Stimulated activated CD8-positive, alpha-beta memory T cell treated with anti-CD3 and anti-CD28 coated beads, Interleukin-7, amount 100 ng/mL, for 48 hours (primary cell): ENCODE data around the gene TP53BP1.
A peak's percentile ranks its signal among the peaks of the same experiment; 100 is the strongest.
"Not testable (repeated sequence)": the region's sequence is repeated elsewhere in the genome, so short reads cannot be mapped to it uniquely, and the experiment has no call there.

Experiments
- DNase-seq, 2 donors: peaks; one replicate each; pipeline ENCODE4 v3.0.0-alpha.2; 2020; ENCODE audit warnings: low read depth in 1 of 2; ENCODE audit errors: extremely low read depth in 1 of 2

The TP53BP1 gene

GRCh38 chr15:43492673-43493601 lies at the start of gene TP53BP1:
Gene TP53BP1, minus strand, starts transcription at chr15:43493156. Its CDS starts 113 bp downstream, at chr15:43493043.
- DNase-seq, result peak; percentile 79 to 97

GRCh38 chr15:43541785-43542184 lies 48.8 kb upstream of the TP53BP1 start:
- no peak for DNase-seq

- DNase-seq, result no peak
Measured at GRCh38 chr15:43538091-43538490, 45.1 kb upstream of the TP53BP1 start.

GRCh38 chr15:43534897-43535296 lies 41.9 kb upstream of the TP53BP1 start:
- DNase-seq, result no peak

GRCh38 chr15:43532826-43533225 lies 39.9 kb upstream of the TP53BP1 start:
- not testable (repeated sequence) for DNase-seq

GRCh38 chr15:43531018-43531670 lies 38.2 kb upstream of the TP53BP1 start:
- DNase-seq, result no peak

GRCh38 chr15:43529587-43530345 lies 36.8 kb upstream of the TP53BP1 start:
- no peak for DNase-seq

GRCh38 chr15:43529141-43529540 lies 36.2 kb upstream of the TP53BP1 start:
- no peak for DNase-seq

- DNase-seq, result no peak
Measured at GRCh38 chr15:43528542-43529007, 35.6 kb upstream of the TP53BP1 start.

- no peak for DNase-seq
Measured at GRCh38 chr15:43527802-43528541, 35.0 kb upstream of the TP53BP1 start.

GRCh38 chr15:43527016-43527801 lies 34.3 kb upstream of the TP53BP1 start:
- DNase-seq, result no peak

GRCh38 chr15:43526261-43526930 lies 33.4 kb upstream of the TP53BP1 start:
- DNase-seq, result no peak

GRCh38 chr15:43525131-43525530 lies 32.2 kb upstream of the TP53BP1 start:
- no peak for DNase-seq

GRCh38 chr15:43524254-43524845 lies 31.4 kb upstream of the TP53BP1 start:
- DNase-seq, result no peak

GRCh38 chr15:43523646-43524045 lies 30.7 kb upstream of the TP53BP1 start:
- DNase-seq, result no peak

- no peak for DNase-seq
Measured at GRCh38 chr15:43522247-43522646, 29.3 kb upstream of the TP53BP1 start.

GRCh38 chr15:43521419-43521818 lies 28.5 kb upstream of the TP53BP1 start:
- DNase-seq, result no peak

GRCh38 chr15:43520138-43520537 lies 27.2 kb upstream of the TP53BP1 start:
- DNase-seq, result no peak

GRCh38 chr15:43519196-43519595 lies 26.2 kb upstream of the TP53BP1 start:
- DNase-seq, result no peak
